ENCODE measurements around the gene ITPRID2.

- no peak for TF ChIP-seq CTCF (optimal IDR thresholded peaks at IDR 0.05 in 1 of 3, IDR thresholded peaks at IDR 0.05 in 1 of 3, conservative IDR thresholded peaks at IDR 0.05 in 1 of 3; ENCODE audit: extremely low read depth in 1 of 3, insufficient read depth in 2 of 3, low read length in 3 of 3)
- TF ChIP-seq EZH2 (IDR thresholded peaks at IDR 0.05; ENCODE audit: low read length) = no peak
Measured at GRCh38 chr2:181887045-181887444, 4.5 kb upstream of the ITPRID2 start.

All from keratinocyte (primary cell).